Keratinocyte (primary cell): ENCODE results near the gene MAPRE2. TPM values are rescaled to one million over a fixed set of nuclear protein-coding genes. Genes with fewer than 3 reads are reported as not detected.

Source experiments
- DNase-seq: peaks from one replicate; pipeline ENCODE4 v3.0.0-alpha.2; 2011; ENCODE audit warnings: low read depth, missing footprints, low spot score
- FAIRE-seq: peaks from 2 replicates; lab custom pipeline; 2011; peaks lifted over from hg19 to GRCh38; lab: Jason Lieb, UNC
- H2AFZ ChIP-seq: 2 replicates; pipeline ENCODE4 v1.6.0; 2012; ENCODE audit warnings: low read length, control low read depth, inconsistent platforms; ENCODE audit not compliant: control insufficient read depth
- H3K27ac ChIP-seq: 2 replicates; pipeline ENCODE4 v1.5.1; 2011; ENCODE audit warnings: low read length; ENCODE audit not compliant: control insufficient read depth, insufficient read depth
- H3K27me3 ChIP-seq: 3 replicates; pipeline ENCODE4 v1.6.0; 2011; ENCODE audit warnings: low read length; ENCODE audit not compliant: control insufficient read depth, insufficient read depth; ENCODE audit errors: extremely low read depth
- H3K36me3 ChIP-seq, 2 experiments: 2 replicates in 1 of 2; 3 replicates in 1 of 2; pipeline ENCODE4 v1.5.1; 2011; ENCODE audit warnings: low read length in 2 of 2, mild to moderate bottlenecking in 1 of 2; ENCODE audit not compliant: control insufficient read depth in 2 of 2, insufficient read depth in 2 of 2; ENCODE audit errors: extremely low read depth in 1 of 2
- H3K4me1 ChIP-seq: 3 replicates; pipeline ENCODE4 v1.5.1; 2011; ENCODE audit warnings: low read length; ENCODE audit not compliant: control insufficient read depth, insufficient read depth; ENCODE audit errors: extremely low read depth
- H3K4me2 ChIP-seq: 3 replicates; pipeline ENCODE4 v1.6.0; 2011; ENCODE audit warnings: low read depth, low read length; ENCODE audit not compliant: control insufficient read depth, insufficient read depth; ENCODE audit errors: extremely low read depth
- H3K4me3 ChIP-seq, 3 experiments: fragments of 200-600 bp in 1 of 3; sonication (generic) in 1 of 3; 2 replicates in 2 of 3; 3 replicates in 1 of 3; pipeline ENCODE4 v1.5.1; 2011 to 2016; ENCODE audit warnings: low read length in 3 of 3, mild to moderate bottlenecking in 3 of 3, control low read depth in 2 of 3, inconsistent platforms in 1 of 3, low read depth in 1 of 3, mixed read lengths in 1 of 3, mixed run types in 1 of 3, moderate library complexity in 1 of 3; ENCODE audit not compliant: control insufficient read depth in 2 of 3, insufficient read depth in 2 of 3; ENCODE audit errors: extremely low read depth in 1 of 3
- H3K79me2 ChIP-seq: 2 replicates; pipeline ENCODE4 v1.6.0; 2012; ENCODE audit warnings: low read length; ENCODE audit not compliant: control insufficient read depth, insufficient read depth
- H3K9ac ChIP-seq: 3 replicates; pipeline ENCODE4 v1.6.0; 2011; ENCODE audit warnings: low read length; ENCODE audit not compliant: control insufficient read depth, insufficient read depth; ENCODE audit errors: extremely low read depth
- H3K9me1 ChIP-seq: 3 replicates; pipeline ENCODE4 v1.6.0; 2011; ENCODE audit warnings: low read length; ENCODE audit not compliant: control insufficient read depth, insufficient read depth; ENCODE audit errors: extremely low read depth
- H3K9me3 ChIP-seq: 2 replicates; pipeline ENCODE4 v1.5.1; 2012; ENCODE audit warnings: low read depth, low read length; ENCODE audit not compliant: control insufficient read depth
- H4K20me1 ChIP-seq: 3 replicates; pipeline ENCODE4 v1.6.0; 2011; ENCODE audit warnings: low read length; ENCODE audit not compliant: control insufficient read depth, insufficient read depth; ENCODE audit errors: extremely low read depth
- CTCF ChIP-seq, 3 experiments: IDR thresholded peaks in 1 of 3; conservative IDR thresholded peaks in 1 of 3; optimal IDR thresholded peaks in 1 of 3; 2 replicates in 2 of 3; 3 replicates in 1 of 3; pipeline versions ENCODE3 to v1.5.1; 2011; ENCODE audit warnings: low read length in 3 of 3, mild to moderate bottlenecking in 3 of 3, moderate library complexity in 2 of 3, control low read depth in 1 of 3, inconsistent platforms in 1 of 3; ENCODE audit not compliant: insufficient read depth in 2 of 3; ENCODE audit errors: extremely low read depth in 1 of 3
- EZH2 ChIP-seq: IDR thresholded peaks from one replicate; pipeline ENCODE4 v1.6.1; 2012; ENCODE audit warnings: inconsistent platforms, mild to moderate bottlenecking, low read length, moderate library complexity
- dilution Hi-C: fragments of 300-500 bp; cut with MboI; formaldehyde crosslinking; loops from one replicate; pipeline ENCODE4 v1.7.0; 2020; ENCODE audit warnings: low sequenced_read_pairs; ENCODE audit not compliant: extremely low pct_ligation_motif_present
- polyA plus RNA-seq, 5 experiments: library from polyadenylated mRNA; depleted of rRNA in 3 of 5; stranded (reverse) in 3 of 5; stranded (forward) in 1 of 5; unstranded in 1 of 5; fragments of >200 nt; gene quantifications; 1 replicate in 1 of 5; 2 replicates in 3 of 5; 3 replicates in 1 of 5; pipeline versions ENCODE4 v1.2.1 to v1.2.3, GENCODE V29; 2011 to 2012; ENCODE audit warnings: missing spikeins in 2 of 5, low read depth in 1 of 5, low replicate concordance in 1 of 5

Gene MAPRE2
- polyA plus RNA-seq, 1 donor (not counting 4 experiments of a cell fraction or from before 2014, with no cell fraction given): 14.2 TPM

GRCh38 chr18:35076135-35076924 lies 35.1 kb downstream of the MAPRE2 start:
- DNase-seq: peak; percentile 2
- dilution Hi-C loops: no loop called here
- Histone ChIP-seq H3K36me3 (no peaks in the 10 kb centered on the region), H3K79me2 (no peaks in the 10 kb centered on the region), H2AFZ (no peak overlapping the region), H3K9me3 (no peaks in the 10 kb centered on the region), H3K4me2 (no peak overlapping the region), H3K4me1 (peaks cover 10% of the 10 kb centered on the region), H3K27me3 (no peaks in the 10 kb centered on the region), H3K9ac (no peak overlapping the region), H3K27ac (no peak overlapping the region), H3K4me3 (no peak overlapping the region), H4K20me1 (no peaks in the 10 kb centered on the region), H3K9me1 (no peaks in the 10 kb centered on the region)
- TF ChIP-seq EZH2 (no peak), CTCF (optimal IDR thresholded peaks at IDR 0.05 in 1 of 3, IDR thresholded peaks at IDR 0.05 in 1 of 3, conservative IDR thresholded peaks at IDR 0.05 in 1 of 3; ENCODE audit: extremely low read depth in 1 of 3, insufficient read depth in 2 of 3, low read length in 3 of 3) (no peak)
- FAIRE-seq: no peak

DNA sequence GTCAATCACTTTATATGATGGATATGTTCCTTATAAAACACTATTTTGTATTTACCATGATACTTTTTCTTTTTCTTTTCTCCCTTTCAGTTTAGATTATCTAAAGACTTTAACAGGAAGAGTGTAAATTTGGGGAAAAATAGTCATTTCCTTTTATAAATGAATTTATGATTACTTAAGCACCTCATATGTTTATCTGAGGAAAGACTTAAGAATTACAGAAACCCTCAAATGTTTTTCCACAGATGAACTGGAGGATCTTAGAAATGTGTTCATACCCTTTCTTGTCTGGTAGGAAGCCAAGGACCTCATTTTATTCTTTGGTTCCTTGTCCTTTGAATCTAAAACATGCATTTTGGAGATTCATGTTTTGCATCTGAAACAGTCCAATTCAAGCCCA lies 36.7 kb downstream of the MAPRE2 start:
- H3K9me1 ChIP-seq: no peaks in the 10 kb centered on the region
- peaks cover 11% of the 10 kb centered on the region for H3K4me1 ChIP-seq
- no peak overlapping the region for H3K9ac ChIP-seq
- no peaks in the 10 kb centered on the region for H4K20me1 ChIP-seq
- no peak overlapping the region for H2AFZ ChIP-seq
- FAIRE-seq (no peak), DNase-seq (no peak)
- H3K27me3 ChIP-seq: no peaks in the 10 kb centered on the region
- dilution Hi-C loops: no loop called here
- no peaks in the 10 kb centered on the region for H3K79me2 ChIP-seq
- H3K9me3 ChIP-seq: no peaks in the 10 kb centered on the region
- TF ChIP-seq EZH2 (no peak), CTCF (optimal IDR thresholded peaks at IDR 0.05 in 1 of 3, IDR thresholded peaks at IDR 0.05 in 1 of 3, conservative IDR thresholded peaks at IDR 0.05 in 1 of 3; ENCODE audit: extremely low read depth in 1 of 3, insufficient read depth in 2 of 3, low read length in 3 of 3) (no peak)
- no peak overlapping the region for H3K4me2 ChIP-seq
- H3K4me3 ChIP-seq: no peak overlapping the region
- no peaks in the 10 kb centered on the region for H3K36me3 ChIP-seq
- no peak overlapping the region for H3K27ac ChIP-seq
